ENCODE measurements around the gene PREX1.
A peak's percentile ranks its signal among the peaks of the same experiment; 100 is the strongest.

PREX1 gene

GRCh38 chr20:48802647-48803046 is 25.2 kb downstream of the PREX1 start:
- peak in 1 of 42 donors; percentile 29 for DNase-seq
- intact Hi-C loops (cut with DNase I) = no loop called here

DNA sequence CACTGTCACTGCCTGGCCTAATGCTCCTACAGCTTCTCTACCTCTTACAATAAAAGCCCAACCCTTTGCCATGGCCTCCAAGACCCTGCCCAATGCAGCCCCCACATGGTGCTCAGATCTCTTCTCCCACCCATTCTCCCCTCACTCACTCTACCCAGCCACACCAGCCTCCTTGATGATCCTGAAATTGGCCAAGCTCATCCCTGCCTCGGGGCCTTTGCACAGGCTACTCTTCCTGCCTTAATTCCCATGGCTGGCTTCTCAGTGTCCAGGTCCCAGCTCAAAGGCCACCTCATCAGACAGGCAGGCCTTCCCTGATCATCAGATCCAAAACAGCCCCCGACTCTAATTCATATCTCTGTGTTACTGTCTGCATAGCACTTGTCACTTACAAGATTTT is 25.6 kb downstream of the PREX1 start:
- intact Hi-C loops (cut with DNase I) = no loop called here
- DNase-seq = peak in 1 of 42 donors; percentile 20

- intact Hi-C loops (cut with DNase I) = no loop called here
- no peak for DNase-seq
Measured at GRCh38 chr20:48801197-48801596, 26.6 kb downstream of the PREX1 start.

DNA sequence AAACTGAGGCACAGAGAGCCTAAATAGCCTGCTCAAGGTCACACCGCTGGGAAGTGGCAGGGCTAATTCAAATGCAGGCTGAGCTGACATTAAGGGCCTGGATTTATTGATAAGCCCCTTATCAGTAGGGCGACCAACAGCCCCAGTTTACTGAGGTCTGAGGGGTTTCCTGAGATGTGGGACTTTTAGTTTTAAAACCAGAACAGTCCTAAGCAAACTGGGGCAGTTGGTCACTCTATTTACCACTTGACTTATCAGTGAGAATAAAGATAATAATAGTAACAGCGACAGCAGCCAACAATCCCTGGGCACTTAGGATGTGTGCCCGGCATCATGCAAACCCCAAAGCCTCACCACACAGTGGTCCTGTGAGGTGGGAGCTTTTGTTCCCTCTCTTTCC is 27.6 kb downstream of the PREX1 start:
- no peak for DNase-seq
- intact Hi-C loops (cut with DNase I) = no loop called here

- intact Hi-C loops (cut with DNase I) = no loop called here
- DNase-seq = no peak
Measured at GRCh38 chr20:48799328-48800105, 28.3 kb downstream of the PREX1 start.

GRCh38 chr20:48797850-48798747 is 29.7 kb downstream of the PREX1 start:
- DNase-seq = no peak
- intact Hi-C loops (cut with DNase I) = no loop called here

GRCh38 chr20:48797275-48797825 is 30.4 kb downstream of the PREX1 start:
- DNase-seq = peak; percentile 56 to 90 (median 74)
- intact Hi-C loops (cut with DNase I) = no loop called here

DNA sequence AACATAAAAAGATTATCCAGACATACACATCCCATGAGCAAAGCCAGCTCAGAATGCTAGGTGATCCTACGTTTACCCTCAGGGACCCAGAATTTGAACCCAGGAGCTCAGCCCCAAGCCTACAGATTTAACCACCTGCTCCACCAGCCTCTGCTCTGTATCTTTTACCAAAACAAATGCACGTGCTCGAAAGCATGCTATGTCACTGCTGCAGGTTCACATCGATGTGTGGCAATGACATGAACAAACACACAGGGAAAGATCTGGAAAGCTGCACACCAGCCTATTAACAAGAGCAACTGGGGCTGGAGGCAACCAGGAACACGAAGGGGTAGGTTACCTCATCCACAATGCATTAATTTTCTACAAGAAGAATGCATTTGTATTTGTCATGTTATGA is 32.1 kb downstream of the PREX1 start:
- intact Hi-C loops (cut with DNase I) = no loop called here
- DNase-seq = no peak

DNA sequence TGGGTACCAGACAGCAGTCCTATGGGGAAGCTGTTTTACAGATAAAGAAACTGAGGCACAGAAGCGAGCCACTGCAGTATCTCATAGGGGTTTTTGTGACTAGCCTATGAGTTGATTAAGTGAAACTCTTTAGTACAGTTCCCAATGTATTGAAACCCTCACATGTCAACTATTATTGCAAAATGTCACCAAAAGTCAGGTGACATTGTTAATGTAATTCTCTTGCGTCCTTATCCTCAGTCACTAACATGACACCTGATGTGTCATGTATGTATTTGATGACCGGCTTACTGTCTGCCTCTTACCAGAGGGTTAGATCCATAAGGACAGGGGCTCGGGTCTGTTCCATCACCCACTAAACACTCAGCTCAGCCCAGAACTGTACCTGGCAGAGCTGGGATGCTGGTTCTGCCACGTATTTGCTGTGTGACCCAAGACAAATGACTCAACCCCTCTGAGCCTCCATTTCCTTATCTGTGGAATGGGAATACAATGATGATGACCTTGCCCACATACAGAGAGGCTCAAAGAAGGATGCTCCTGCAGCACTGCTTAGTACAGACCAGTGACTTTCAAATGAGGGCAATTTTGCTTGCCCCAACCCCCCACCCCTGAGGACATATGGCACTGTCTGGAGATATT is 32.9 kb downstream of the PREX1 start:
- no peak for DNase-seq
- intact Hi-C loops (cut with DNase I) = no loop called here

DNA sequence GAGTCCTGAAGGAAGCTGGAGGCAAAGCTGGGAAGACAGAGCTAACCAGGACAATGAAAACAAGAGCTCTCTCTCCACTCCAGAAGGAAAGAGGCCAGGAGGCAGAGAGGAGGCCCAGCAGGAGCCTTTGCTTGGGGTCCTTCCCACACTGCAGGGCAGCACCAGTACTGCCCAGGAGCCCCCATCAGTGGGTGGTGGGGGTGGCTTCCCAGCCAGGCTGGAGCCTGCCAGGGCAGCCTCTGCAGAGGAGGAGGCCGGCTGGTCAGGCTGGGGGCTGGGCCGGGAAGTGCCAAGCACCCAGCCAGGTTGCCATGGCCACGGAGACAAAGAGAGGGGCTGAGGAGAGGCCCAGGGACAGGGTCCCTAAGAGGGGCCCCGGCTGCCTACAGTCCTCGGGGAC is 33.4 kb downstream of the PREX1 start:
- intact Hi-C loops (cut with DNase I) = no loop called here
- peak in 31 of 42 donors; percentile 39 to 78 (median 60) for DNase-seq

DNA sequence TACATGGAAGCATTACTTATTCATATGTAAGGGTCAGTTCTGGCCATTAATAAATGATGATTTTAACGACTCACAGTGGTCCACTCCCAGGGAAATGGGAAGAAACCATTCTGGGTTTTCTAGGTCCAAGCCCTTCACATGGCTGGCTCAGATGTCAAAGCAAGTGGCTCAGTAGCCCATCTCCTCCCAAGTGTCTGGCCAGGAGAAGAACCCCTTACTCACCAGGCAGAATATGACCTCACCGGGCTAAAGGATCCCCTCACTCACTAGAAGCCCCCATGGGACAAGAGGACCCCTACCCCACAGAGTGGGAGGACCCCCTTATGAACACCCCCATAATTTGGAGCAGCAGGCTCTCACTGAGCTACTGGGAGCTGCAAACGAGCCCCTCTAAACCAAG is 34.0 kb downstream of the PREX1 start:
- intact Hi-C loops (cut with DNase I) = no loop called here
- DNase-seq = no peak

DNA sequence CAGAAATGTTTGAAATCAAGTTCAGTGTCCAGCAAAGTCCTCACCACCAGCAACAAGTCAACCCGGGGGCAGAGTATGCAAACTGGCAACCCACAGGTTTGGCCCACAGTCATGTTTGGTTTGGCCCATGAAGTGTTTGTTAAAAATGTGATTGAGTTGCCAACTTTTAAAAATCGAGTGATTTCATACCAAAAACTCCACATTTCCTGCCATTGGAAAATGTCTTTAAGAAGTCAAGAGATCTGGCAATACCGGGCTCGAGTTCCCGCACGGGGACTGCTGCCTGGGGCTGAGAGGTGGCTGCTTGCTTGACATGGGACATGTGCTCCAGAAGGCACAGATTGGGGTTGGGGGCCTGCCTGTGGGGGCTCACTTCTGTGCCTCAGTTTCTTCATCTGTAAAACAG is 36.1 kb downstream of the PREX1 start:
- intact Hi-C loops (cut with DNase I) = no loop called here
- DNase-seq = no peak

DNA sequence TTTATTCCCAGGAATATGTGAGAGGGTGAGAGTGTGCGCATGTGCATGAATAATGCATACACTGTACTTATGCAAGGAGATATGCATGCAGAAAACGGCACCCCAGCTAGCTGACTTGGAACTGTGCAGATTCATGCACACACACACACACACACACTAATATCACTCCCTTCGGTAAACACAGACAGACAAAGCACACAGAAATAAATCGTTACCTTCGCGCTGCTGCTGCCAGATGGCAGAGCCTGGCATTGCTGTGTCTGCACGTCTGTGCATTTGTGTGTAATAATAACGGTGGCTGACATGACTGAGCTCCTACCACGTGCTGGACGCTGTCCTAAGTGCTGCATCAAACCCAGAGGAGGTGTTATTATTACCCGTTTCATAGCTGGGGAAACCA is 36.8 kb downstream of the PREX1 start:
- intact Hi-C loops (cut with DNase I) = no loop called here
- DNase-seq = peak in 3 of 42 donors; percentile 33 to 60 (median 47)

DNA sequence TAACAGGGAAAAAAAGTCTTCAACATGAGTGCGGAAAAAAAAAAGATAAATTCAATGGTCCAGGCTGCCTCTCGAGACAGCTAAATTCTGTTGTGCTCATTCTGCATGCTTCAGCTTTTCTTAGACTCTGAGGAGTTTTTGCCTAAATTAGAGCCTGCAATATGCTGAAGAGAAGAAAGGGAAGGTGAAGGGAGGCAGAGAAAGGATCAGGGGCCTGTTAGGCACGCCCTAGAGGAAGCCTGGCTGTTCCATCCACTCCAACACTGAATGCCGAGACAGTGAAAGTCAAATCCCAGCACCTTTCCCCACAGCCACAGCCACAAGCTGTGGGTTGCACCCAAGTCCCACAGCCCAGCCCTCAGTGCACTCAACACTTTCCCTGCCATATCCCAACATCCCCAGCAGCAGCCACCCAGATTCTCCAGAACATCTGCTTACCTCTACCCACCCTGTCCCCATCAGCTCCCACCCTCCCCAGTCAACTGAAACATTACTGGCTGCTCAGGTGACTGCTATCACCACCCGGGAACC is 37.3 kb downstream of the PREX1 start:
- no peak for DNase-seq
- intact Hi-C loops (cut with DNase I) = no loop called here

DNA sequence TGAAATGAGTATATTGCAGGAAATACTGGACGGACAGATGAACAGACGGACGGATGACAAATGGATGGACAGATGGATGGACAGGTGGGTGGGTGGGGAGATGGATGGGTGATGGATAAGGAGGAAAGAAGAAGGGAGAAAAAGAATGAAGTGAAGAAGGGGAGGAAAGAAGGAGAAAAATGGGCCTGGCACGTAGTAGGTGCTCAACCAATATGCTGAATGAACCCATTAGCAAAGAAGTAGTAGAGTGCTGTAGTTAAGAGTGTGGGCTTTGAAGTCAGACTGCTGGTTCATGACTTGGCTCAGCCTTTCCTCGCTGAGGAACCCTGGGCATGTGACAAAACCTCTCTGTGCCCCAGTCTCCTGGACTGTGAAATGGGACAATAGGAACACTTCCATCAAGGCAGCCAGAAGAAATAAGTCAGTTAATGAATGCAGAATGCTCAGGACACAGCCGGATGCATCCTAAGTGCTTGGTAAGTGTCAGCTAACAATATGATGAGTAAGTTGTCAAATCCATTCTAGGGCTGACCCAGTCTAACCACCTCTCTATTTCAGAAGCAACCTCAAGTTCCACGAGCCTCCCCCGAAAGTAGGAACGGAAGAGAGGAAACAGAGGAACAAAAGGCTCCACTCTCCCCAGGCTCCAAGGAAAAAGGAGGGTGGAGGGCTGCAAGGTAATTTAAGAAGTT is 37.9 kb downstream of the PREX1 start:
- peak in 1 of 42 donors; percentile 13 for DNase-seq
- intact Hi-C loops (cut with DNase I) = no loop called here

- no peak for DNase-seq
- intact Hi-C loops (cut with DNase I) = no loop called here
Measured at GRCh38 chr20:48789185-48789668, 38.6 kb downstream of the PREX1 start.

GRCh38 chr20:48788486-48789072 is 39.2 kb downstream of the PREX1 start:
- no peak for DNase-seq
- intact Hi-C loops (cut with DNase I) = no loop called here

DNA sequence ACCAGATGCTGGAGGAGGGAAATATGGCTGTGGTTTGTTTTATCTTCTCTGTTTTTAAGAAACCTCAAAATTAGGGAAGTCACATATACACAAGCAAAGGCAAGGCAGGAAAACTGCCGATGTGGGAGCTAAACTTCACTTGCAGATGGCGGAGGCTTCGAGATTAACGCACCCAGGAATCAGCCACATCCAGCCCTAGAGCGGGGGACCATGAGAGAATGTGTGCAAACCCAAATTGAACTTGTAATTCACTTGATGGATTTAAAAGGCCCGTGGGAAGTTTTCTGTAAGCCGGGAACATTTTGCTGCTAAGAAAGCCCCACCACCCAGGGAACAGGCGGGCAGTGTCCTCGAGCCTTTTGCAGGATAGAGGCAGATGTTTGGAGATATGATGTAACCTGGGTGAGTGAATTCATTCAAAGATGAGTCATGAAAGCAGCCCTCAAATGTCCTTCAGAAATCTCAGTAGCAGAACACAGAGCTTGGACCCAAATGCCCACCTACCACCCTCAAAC is 39.9 kb downstream of the PREX1 start:
- peak in 3 of 42 donors; percentile 37 to 60 (median 60) for DNase-seq
- intact Hi-C loops (cut with DNase I) = no loop called here
